Adrenal gland (tissue), 12 donors: ENCODE results near the gene GJB4. TPM values are rescaled to one million over a fixed set of nuclear protein-coding genes. Genes with fewer than 3 reads are reported as not detected.

Source experiments
- DNase-seq, 7 donors: peaks; one replicate each; pipeline ENCODE4 v3.0.0-alpha.2; 2019 to 2020
- H3K27ac ChIP-seq, 5 donors: fragments of 200-600 bp; sonication (generic) in 4 of 5; 1 replicate in 3 of 5; 2 replicates in 2 of 5; pipeline versions ENCODE4 v1.5.1 to v1.8.0; 2016 to 2020; ENCODE audit warnings: mild to moderate bottlenecking in 1 of 5
- H3K27me3 ChIP-seq: fragments of 200-600 bp; 2 replicates; pipeline ENCODE4 v1.8.0; 2021
- H3K36me3 ChIP-seq, 2 donors: fragments of 200-600 bp; replicated peaks in 1 of 2; 1 replicate in 1 of 2; 2 replicates in 1 of 2; pipeline versions ENCODE4 v1.5.1 to v1.8.0; 2018 to 2022
- H3K4me1 ChIP-seq, 2 donors: fragments of 200-600 bp; replicated peaks in 1 of 2; 1 replicate in 1 of 2; 2 replicates in 1 of 2; pipeline versions ENCODE4 v1.5.1 to v1.8.0; 2018 to 2021
- H3K4me3 ChIP-seq, 4 donors: fragments of 200-600 bp; sonication (generic) in 3 of 4; one replicate each; pipeline ENCODE4 v1.5.1; 2016 to 2018
- H3K9me3 ChIP-seq, 3 donors: fragments of 200-600 bp; sonication (generic) in 1 of 3; replicated peaks in 1 of 3; 1 replicate in 2 of 3; 2 replicates in 1 of 3; pipeline versions ENCODE4 v1.5.1 to v1.8.0; 2016 to 2021
- POLR2A ChIP-seq, 2 donors: fragments of 450-650 bp; IDR thresholded peaks; one replicate each; pipeline ENCODE4 v1.6.1; 2017; ENCODE audit warnings: antibody characterized with exemption in 2 of 2, mild to moderate bottlenecking in 2 of 2, moderate library complexity in 1 of 2
- WGBS, 4 donors: extraction: QIAGEN DNeasy Blood & Tissue Kit in 2 of 4; methylation state at CpG; one replicate each; pipeline versions ENCODE4 v1.1.5 to v1.1.7; 2013 to 2017; 5-methylcytosine and 5-hydroxymethylcytosine counted together
- intact Hi-C, 2 donors: fragments of 100-400 bp; cut with DNase I; formaldehyde crosslinking; loops; one replicate each; pipeline versions ENCODE4 v1.14.1 to v1.15.0; 2022 to 2023
- polyA plus RNA-seq, 3 donors: library from polyadenylated mRNA; stranded (reverse); fragments of 200-250 nt in 2 of 3; fragments of 350-450 nt in 1 of 3; fragmentation: Illumina TruSeq in 1 of 3; extraction: RNeasy Lipid Tissue Mini Kit (QIAGEN cat#74804) in 1 of 3; gene quantifications; one replicate each; pipeline ENCODE4 v1.2.3, GENCODE V29; 2013 to 2014
- total RNA-seq, 9 donors: library from RNA; depleted of rRNA in 4 of 9; stranded (reverse); fragments of >200 nt in 4 of 9; fragments of 120-200 nt in 1 of 9; fragmentation: NEBNext Ultra II Directional in 1 of 9; extraction: Animal tissue kit (Norgen Biotek cat#: 25700) in 1 of 9; gene quantifications; one replicate each; pipeline versions ENCODE4 v1.1.0 to v1.2.4, GENCODE V29; 2013 to 2023
- TF ChIP-seq, protein P1 (sequence below), 6 experiments: fragments of 450-650 bp in 4 of 6; fragments of 200-600 bp in 2 of 6; sonication (generic) in 1 of 6; IDR thresholded peaks; 1 replicate in 5 of 6; 2 replicates in 1 of 6; pipeline versions ENCODE4 v1.5.1 to v1.8.0; 2016 to 2021; ENCODE audit warnings: antibody characterized with exemption in 6 of 6, mild to moderate bottlenecking in 2 of 6, moderate library complexity in 1 of 6
- donor health status: healthy with polysubstance abuse.
- donor health status: Bipolar disorder and iron deficiency.
- donor health status: DM: yes; HTN: yes; CAD: no.
- donor health status: DM: no; HTN: no; CAD: no.
- donor health status: DM: no; HTN: no; CAD: no.
- donor health status: DM: yes; HTN: yes; CAD: no.

GJB4 gene
- total and polyA plus RNA-seq, 12 donors, result not detected

DNA sequence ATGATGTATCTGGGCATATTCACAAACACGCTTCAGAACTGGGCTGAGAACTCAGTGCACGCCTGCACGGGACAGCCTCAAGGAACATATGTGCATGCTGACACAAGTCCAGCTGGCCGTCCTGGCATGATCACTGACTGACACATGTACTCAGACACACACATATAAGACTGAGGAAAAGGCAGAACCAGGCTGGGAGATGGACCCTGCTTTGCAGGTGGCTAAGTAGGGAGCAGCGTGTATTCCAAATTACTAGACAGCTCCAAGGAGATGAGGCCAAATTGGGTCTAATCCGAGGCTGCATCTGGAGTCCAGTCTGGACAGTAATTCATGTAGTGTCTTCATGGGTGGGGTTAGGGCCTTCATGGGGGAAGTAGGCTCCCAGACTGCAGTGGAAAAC is 46.1 kb upstream of the GJB4 start:
- peaks cover 0 to 5% of the 10 kb centered on the region in 2 donors for H3K4me1 ChIP-seq
- TF ChIP-seq POLR2A (IDR thresholded peaks at IDR 0.05), result no peak
- TF ChIP-seq, protein P1, sequence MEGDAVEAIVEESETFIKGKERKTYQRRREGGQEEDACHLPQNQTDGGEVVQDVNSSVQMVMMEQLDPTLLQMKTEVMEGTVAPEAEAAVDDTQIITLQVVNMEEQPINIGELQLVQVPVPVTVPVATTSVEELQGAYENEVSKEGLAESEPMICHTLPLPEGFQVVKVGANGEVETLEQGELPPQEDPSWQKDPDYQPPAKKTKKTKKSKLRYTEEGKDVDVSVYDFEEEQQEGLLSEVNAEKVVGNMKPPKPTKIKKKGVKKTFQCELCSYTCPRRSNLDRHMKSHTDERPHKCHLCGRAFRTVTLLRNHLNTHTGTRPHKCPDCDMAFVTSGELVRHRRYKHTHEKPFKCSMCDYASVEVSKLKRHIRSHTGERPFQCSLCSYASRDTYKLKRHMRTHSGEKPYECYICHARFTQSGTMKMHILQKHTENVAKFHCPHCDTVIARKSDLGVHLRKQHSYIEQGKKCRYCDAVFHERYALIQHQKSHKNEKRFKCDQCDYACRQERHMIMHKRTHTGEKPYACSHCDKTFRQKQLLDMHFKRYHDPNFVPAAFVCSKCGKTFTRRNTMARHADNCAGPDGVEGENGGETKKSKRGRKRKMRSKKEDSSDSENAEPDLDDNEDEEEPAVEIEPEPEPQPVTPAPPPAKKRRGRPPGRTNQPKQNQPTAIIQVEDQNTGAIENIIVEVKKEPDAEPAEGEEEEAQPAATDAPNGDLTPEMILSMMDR (IDR thresholded peaks at IDR 0.05), result no peak
- H3K27ac ChIP-seq, result no peak overlapping the region
- H3K4me3 ChIP-seq, result no peak overlapping the region
- WGBS, 4 donors, result 77 to 92% (median 87%) methylated on average over 6 of the region's 6 CpGs
- intact Hi-C loops, result no loop called here
- no peaks in the 10 kb centered on the region for H3K9me3 ChIP-seq
- no peaks in the 10 kb centered on the region for H3K36me3 ChIP-seq
- no peaks in the 10 kb centered on the region for H3K27me3 ChIP-seq
- no peak for DNase-seq

GRCh38 chr1:34714386-34714785 is 45.2 kb upstream of the GJB4 start:
- Histone ChIP-seq H3K36me3 (no peaks in the 10 kb centered on the region), H3K27me3 (no peaks in the 10 kb centered on the region), H3K4me3 (no peak overlapping the region), H3K27ac (no peak overlapping the region), H3K9me3 (no peaks in the 10 kb centered on the region), H3K4me1 (peaks cover 0 to 5% of the 10 kb centered on the region in 2 donors)
- no peak for DNase-seq
- intact Hi-C loops, result no loop called here
- WGBS, 4 donors, result 46 to 67% (median 65%) methylated on average over 3 of the region's 3 CpGs
- TF ChIP-seq, protein P1 (IDR thresholded peaks at IDR 0.05), result no peak
- TF ChIP-seq POLR2A (IDR thresholded peaks at IDR 0.05), result no peak

DNA sequence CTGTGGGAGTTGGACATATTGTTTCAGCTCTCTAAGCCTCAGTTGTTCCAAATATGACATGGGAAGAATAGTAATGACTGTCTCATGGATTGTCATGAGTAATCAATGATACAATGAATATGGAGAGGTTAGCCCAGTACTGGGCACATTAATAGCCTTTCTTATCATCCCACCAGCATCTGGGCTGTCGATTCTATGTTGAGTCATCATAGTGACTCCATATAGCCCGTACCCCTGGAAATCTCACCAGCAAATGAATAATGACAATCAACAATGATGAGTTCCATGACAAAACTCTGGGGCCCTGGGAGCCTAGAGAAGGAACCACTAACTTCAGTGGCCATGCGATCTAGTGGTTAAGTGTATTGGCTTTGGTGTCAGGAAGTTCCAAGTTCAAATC is 44.4 kb upstream of the GJB4 start:
- H3K4me3 ChIP-seq, result no peak overlapping the region
- intact Hi-C loops, result no loop called here
- TF ChIP-seq, protein P1 (IDR thresholded peaks at IDR 0.05), result no peak
- no peak for TF ChIP-seq POLR2A (IDR thresholded peaks at IDR 0.05)
- DNase-seq, result no peak
- no peaks in the 10 kb centered on the region for H3K36me3 ChIP-seq
- 50 to 65% (median 64%) methylated on average over 3 of the region's 3 CpGs for WGBS, 4 donors
- no peak overlapping the region for H3K27ac ChIP-seq
- H3K4me1 ChIP-seq, result peaks cover 0 to 5% of the 10 kb centered on the region in 2 donors
- H3K9me3 ChIP-seq, result no peaks in the 10 kb centered on the region
- H3K27me3 ChIP-seq, result no peaks in the 10 kb centered on the region

- H3K36me3 ChIP-seq, result no peaks in the 10 kb centered on the region
- no peaks in the 10 kb centered on the region for H3K27me3 ChIP-seq
- H3K9me3 ChIP-seq, result no peaks in the 10 kb centered on the region
- H3K4me3 ChIP-seq, result no peak overlapping the region
- no peak for DNase-seq
- no peak overlapping the region for H3K27ac ChIP-seq
- TF ChIP-seq POLR2A (IDR thresholded peaks at IDR 0.05), result no peak
- 57 to 64% (median 61%) methylated on average over 4 of the region's 4 CpGs for WGBS, 4 donors
- intact Hi-C loops, result no loop called here
- H3K4me1 ChIP-seq, result no peaks in the 10 kb centered on the region
Observed at GRCh38 chr1:34721241-34721640, 38.3 kb upstream of the GJB4 start.

DNA sequence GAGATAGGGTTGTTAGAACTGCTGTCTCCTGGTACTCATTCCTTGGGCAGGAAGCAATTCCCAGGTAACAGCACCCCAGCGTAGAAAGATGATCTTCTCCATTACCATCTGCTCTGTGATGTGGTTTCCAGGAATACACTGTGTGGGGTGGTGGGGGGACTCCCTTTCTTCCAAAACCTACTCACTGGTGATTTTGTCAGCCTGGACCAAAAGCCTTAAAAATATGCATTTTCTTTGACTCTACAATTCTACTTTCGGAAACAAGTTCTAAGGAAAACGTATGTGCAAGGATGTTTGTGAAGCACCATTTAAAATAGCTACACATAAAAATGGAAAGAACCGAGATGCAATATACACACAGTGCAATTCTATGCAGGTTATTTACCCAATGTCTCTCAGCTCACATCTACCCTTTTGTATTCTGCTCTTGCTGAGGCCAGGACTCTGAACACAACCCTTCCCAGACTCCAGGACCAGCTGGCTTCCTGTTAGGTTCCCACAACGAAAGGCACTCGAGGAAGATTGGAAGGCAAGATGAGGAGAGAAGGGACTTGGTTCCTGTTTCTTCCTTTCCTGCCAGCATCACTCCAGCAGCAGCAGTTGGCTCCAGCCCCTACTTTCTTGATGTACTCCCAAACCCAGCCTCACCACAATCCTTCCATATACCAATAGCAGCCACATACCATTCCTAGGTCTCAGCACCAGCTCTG is 37.7 kb upstream of the GJB4 start:
- no peak for TF ChIP-seq POLR2A (IDR thresholded peaks at IDR 0.05)
- Histone ChIP-seq H3K27ac (no peak overlapping the region), H3K36me3 (no peaks in the 10 kb centered on the region), H3K4me1 (no peaks in the 10 kb centered on the region), H3K9me3 (no peaks in the 10 kb centered on the region), H3K27me3 (no peaks in the 10 kb centered on the region), H3K4me3 (no peak overlapping the region)
- no peak for DNase-seq
- 70 to 83% (median 80%) methylated on average over 6 of the region's 6 CpGs for WGBS, 4 donors
- intact Hi-C loops, result no loop called here
